PFSK-1 (cell line): Measurements from ENCODE around the gene HDAC6.

Source experiments
- POLR2AphosphoS5 ChIP-seq: IDR thresholded peaks from 2 replicates; pipeline ENCODE4 v1.6.1; 2012; ENCODE audit warnings: low read depth, mild to moderate bottlenecking, control low read depth, low read length, moderate library complexity
- REST ChIP-seq, 2 experiments: IDR thresholded peaks; 2 replicates each; pipeline versions ENCODE4 v1.6.1 to v1.8.0; 2011 to 2012; ENCODE audit warnings: low read depth in 2 of 2, low read length in 2 of 2, control low read depth in 1 of 2, inconsistent platforms in 1 of 2, mild to moderate bottlenecking in 1 of 2, moderate library complexity in 1 of 2; ENCODE audit not compliant: insufficient read depth in 1 of 2
- SIN3A ChIP-seq: IDR thresholded peaks from 2 replicates; pipeline ENCODE4 v1.6.1; 2012; ENCODE audit warnings: mild to moderate bottlenecking, low read length, moderate library complexity, borderline replicate concordance; ENCODE audit not compliant: insufficient read depth
- TAF1 ChIP-seq: IDR thresholded peaks from 2 replicates; pipeline ENCODE4 v1.6.1; 2012; ENCODE audit warnings: low read length, control low read depth, borderline replicate concordance; ENCODE audit not compliant: insufficient read depth

DNA sequence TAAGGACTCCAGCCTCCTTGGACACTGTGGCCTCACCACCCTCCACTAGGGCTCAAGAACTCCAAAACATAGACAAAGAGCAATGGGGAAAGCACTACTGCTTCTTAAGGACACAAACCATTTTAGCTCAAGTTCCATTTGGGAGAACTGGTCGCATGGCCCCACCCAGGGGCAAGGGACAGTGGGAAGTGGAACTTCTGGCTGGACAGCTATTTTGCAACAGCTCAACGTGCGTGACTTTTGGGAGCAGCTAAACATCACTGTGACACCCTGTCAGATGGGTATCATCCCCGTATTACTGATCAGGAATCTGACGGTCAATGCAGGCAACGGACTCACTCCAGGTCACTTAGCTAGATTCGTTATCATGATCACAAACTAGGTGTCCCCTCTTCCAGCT is 49.4 kb upstream of the HDAC6 start:
- TF ChIP-seq REST (IDR thresholded peaks at IDR 0.05; ENCODE audit: insufficient read depth in 1 of 2, low read depth in 2 of 2, low read length in 2 of 2), result no peak
- no peak for TF ChIP-seq SIN3A
- TF ChIP-seq POLR2AphosphoS5, result no peak
- no peak for TF ChIP-seq TAF1
